NCI-H1930 (cell line): ENCODE measurements around the gene STK33.

Source experiments
- DNase-seq, 2 experiments: peaks; one replicate each; lab custom pipeline; 2025; lab: John Stamatoyannopoulos, UW

The STK33 gene

GRCh38 chr11:8593935-8594909 lies at the start of gene STK33:
Gene STK33, minus strand, starts transcription at chr11:8594228. Its CDS starts 119,323 bp downstream, at chr11:8474905.
- DNase-seq = peak; percentile 62 to 69

- no peak for DNase-seq
Measured at GRCh38 chr11:8642196-8642841, 48.3 kb upstream of the STK33 start.

- no peak for DNase-seq
Measured at GRCh38 chr11:8641332-8641731, 47.3 kb upstream of the STK33 start.

- DNase-seq = no peak
Measured at GRCh38 chr11:8640267-8640906, 46.4 kb upstream of the STK33 start.

GRCh38 chr11:8639655-8640054 lies 45.6 kb upstream of the STK33 start:
- no peak for DNase-seq

- DNase-seq = no peak
Measured at GRCh38 chr11:8638300-8638699, 44.3 kb upstream of the STK33 start.

- no peak for DNase-seq
Measured at GRCh38 chr11:8636127-8636526, 42.1 kb upstream of the STK33 start.

GRCh38 chr11:8634498-8634897 lies 40.5 kb upstream of the STK33 start:
- no peak for DNase-seq

- no peak for DNase-seq
Measured at GRCh38 chr11:8631395-8632118, 37.5 kb upstream of the STK33 start.

- no peak for DNase-seq
Measured at GRCh38 chr11:8624698-8625097, 30.7 kb upstream of the STK33 start.

GRCh38 chr11:8621147-8621546 lies 27.1 kb upstream of the STK33 start:
- no peak for DNase-seq

- DNase-seq = no peak
Measured at GRCh38 chr11:8617063-8617462, 23.0 kb upstream of the STK33 start.

GRCh38 chr11:8615291-8616032 lies 21.4 kb upstream of the STK33 start:
- DNase-seq = no peak

GRCh38 chr11:8614497-8614896 lies 20.5 kb upstream of the STK33 start:
- DNase-seq = no peak

- no peak for DNase-seq
Measured at GRCh38 chr11:8613036-8613435, 19.0 kb upstream of the STK33 start.

GRCh38 chr11:8612522-8612921 lies 18.5 kb upstream of the STK33 start:
- no peak for DNase-seq

GRCh38 chr11:8610532-8611116 lies 16.6 kb upstream of the STK33 start:
- DNase-seq = no peak

GRCh38 chr11:8608652-8609051 lies 14.6 kb upstream of the STK33 start:
- no peak for DNase-seq

- no peak for DNase-seq
Measured at GRCh38 chr11:8605971-8606563, 12.0 kb upstream of the STK33 start.

- DNase-seq = peak in 1 of 2 experiments; percentile 20
Measured at GRCh38 chr11:8604078-8604723, 10.2 kb upstream of the STK33 start.
